ENCODE results near the gene ZFP36L2.

The ZFP36L2 gene

DNA sequence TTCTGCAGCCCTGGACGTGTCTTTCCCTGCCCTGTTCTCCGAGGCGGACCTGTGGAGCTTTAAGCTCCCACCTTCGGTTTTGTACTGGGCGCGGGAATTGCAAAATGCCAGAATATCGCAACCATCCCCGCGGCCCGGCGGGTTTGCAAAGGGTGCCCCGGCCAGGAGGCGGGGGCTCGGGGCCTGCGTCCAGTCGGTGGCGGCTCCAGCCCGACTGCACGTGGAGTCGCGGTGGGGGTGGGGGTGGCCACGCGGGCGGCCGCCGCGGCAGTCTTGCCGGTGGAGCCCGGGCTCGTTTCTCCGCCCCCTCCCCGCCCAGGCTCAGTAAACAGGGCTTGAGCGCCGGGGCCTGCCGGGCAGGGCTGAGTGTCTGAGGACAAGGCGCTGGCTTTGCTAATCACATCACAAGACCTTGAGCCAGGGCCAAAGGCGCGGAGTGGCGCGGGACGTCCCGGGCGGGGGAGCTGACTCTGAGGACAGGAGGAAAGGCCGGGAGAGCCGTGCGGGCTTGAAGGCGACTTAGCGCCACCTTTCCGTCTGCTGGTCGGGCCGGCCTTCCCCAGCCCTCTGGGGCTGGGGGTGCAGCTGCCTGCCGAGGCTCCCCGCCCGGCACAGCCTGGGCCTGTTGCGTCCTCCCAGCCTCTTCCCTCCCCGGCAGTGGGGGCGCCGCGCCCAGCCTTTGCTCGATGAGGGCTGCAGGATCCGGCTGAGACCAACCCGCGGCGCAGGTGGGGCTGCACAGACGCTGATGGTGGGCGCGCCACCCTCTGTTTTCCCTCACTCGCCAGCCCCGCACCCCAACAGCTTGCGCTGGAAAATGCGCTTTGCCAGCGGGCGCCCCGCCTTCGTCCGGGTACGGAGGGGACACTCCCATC is 786 bp upstream of the ZFP36L2 start (continued):
- TF ChIP-seq KLF7 (tag by site-specific recombination; IDR thresholded peaks at IDR 0.05; ENCODE audit: borderline replicate concordance) (no peak; the same call in 1 of the 2 replicates), ZNF544 (tag by site-specific recombination; IDR thresholded peaks at IDR 0.05) (no peak), KLF9 (tag by site-specific recombination; IDR thresholded peaks at IDR 0.05; ENCODE audit: low read depth) (peak; percentile 47), SP3 (tag by site-specific recombination; IDR thresholded peaks at IDR 0.05) (peak; percentile 70), GLI4 (tag by site-specific recombination; IDR thresholded peaks at IDR 0.05) (no peak), ZNF169 (tag by site-specific recombination; IDR thresholded peaks at IDR 0.05) (no peak), BCL11B (tag by site-specific recombination; IDR thresholded peaks at IDR 0.05; ENCODE audit: low read depth) (no peak), ZNF155 (tag by site-specific recombination; IDR thresholded peaks at IDR 0.05) (no peak), ZNF660 (tag by site-specific recombination; IDR thresholded peaks at IDR 0.05) (no peak; the same call in 1 of the 2 replicates), ZFP69B (tag by site-specific recombination; IDR thresholded peaks at IDR 0.05) (peak; percentile 22; the same call in 1 of the 2 replicates), ZNF426 (tag by site-specific recombination; IDR thresholded peaks at IDR 0.05) (no peak), ZNF747 (tag by site-specific recombination; IDR thresholded peaks at IDR 0.05) (no peak), REPIN1 (tag by site-specific recombination; IDR thresholded peaks at IDR 0.05; ENCODE audit: low read depth) (0 out of 2 replicates have a peak, but pooled peaks have one; percentile 54), ZIC2 (tag by site-specific recombination; IDR thresholded peaks at IDR 0.05) (peak; percentile 34; the same call in 1 of the 2 replicates), ZNF266 (tag by site-specific recombination; IDR thresholded peaks at IDR 0.05; ENCODE audit: low read depth) (no peak), ZBTB17 (tag by site-specific recombination; IDR thresholded peaks at IDR 0.05) (peak; percentile 50), ZNF610 (tag by site-specific recombination; IDR thresholded peaks at IDR 0.05; ENCODE audit: borderline replicate concordance) (no peak), YY2 (tag by site-specific recombination; IDR thresholded peaks at IDR 0.05) (0 out of 2 replicates have a peak, but pooled peaks have one; percentile 25), ZNF76 (tag by site-specific recombination; IDR thresholded peaks at IDR 0.05; ENCODE audit: borderline replicate concordance, low read depth) (0 out of 2 replicates have a peak, but pooled peaks have one; percentile 38), BCL11A (tag by site-specific recombination; IDR thresholded peaks at IDR 0.05; ENCODE audit: low read depth) (no peak), OSR2 (tag by site-specific recombination; IDR thresholded peaks at IDR 0.05) (no peak), ZNF140 (tag by site-specific recombination; IDR thresholded peaks at IDR 0.05) (no peak), MYNN (tag by site-specific recombination; IDR thresholded peaks at IDR 0.05; ENCODE audit: borderline replicate concordance) (no peak), ZNF19 (tag by site-specific recombination; IDR thresholded peaks at IDR 0.05; ENCODE audit: low read depth) (no peak)
- TF ChIP-seq, protein P1, sequence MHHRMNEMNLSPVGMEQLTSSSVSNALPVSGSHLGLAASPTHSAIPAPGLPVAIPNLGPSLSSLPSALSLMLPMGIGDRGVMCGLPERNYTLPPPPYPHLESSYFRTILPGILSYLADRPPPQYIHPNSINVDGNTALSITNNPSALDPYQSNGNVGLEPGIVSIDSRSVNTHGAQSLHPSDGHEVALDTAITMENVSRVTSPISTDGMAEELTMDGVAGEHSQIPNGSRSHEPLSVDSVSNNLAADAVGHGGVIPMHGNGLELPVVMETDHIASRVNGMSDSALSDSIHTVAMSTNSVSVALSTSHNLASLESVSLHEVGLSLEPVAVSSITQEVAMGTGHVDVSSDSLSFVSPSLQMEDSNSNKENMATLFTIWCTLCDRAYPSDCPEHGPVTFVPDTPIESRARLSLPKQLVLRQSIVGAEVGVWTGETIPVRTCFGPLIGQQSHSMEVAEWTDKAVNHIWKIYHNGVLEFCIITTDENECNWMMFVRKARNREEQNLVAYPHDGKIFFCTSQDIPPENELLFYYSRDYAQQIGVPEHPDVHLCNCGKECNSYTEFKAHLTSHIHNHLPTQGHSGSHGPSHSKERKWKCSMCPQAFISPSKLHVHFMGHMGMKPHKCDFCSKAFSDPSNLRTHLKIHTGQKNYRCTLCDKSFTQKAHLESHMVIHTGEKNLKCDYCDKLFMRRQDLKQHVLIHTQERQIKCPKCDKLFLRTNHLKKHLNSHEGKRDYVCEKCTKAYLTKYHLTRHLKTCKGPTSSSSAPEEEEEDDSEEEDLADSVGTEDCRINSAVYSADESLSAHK (tag by site-specific recombination; IDR thresholded peaks at IDR 0.05) = no peak
- TF ChIP-seq, protein P2, sequence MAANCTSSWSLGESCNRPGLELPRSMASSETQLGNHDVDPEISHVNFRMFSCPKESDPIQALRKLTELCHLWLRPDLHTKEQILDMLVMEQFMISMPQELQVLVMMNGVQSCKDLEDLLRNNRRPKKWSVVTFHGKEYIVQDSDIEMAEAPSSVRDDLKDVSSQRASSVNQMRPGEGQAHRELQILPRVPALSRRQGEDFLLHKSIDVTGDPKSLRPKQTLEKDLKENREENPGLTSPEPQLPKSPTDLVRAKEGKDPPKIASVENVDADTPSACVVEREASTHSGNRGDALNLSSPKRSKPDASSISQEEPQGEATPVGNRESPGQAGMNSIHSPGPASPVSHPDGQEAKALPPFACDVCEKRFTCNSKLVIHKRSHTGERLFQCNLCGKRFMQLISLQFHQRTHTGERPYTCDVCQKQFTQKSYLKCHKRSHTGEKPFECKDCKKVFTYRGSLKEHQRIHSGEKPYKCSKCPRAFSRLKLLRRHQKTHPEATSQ (tag by site-specific recombination; IDR thresholded peaks at IDR 0.05) = 0 out of 2 replicates have a peak, but pooled peaks have one; percentile 11
- TF ChIP-seq, protein P3, sequence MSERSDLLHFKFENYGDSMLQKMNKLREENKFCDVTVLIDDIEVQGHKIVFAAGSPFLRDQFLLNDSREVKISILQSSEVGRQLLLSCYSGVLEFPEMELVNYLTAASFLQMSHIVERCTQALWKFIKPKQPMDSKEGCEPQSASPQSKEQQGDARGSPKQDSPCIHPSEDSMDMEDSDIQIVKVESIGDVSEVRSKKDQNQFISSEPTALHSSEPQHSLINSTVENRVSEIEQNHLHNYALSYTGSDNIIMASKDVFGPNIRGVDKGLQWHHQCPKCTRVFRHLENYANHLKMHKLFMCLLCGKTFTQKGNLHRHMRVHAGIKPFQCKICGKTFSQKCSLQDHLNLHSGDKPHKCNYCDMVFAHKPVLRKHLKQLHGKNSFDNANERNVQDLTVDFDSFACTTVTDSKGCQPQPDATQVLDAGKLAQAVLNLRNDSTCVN (tag by site-specific recombination; optimal IDR thresholded peaks at IDR 0.05) = peak; percentile 60
- TF ChIP-seq, protein P4, sequence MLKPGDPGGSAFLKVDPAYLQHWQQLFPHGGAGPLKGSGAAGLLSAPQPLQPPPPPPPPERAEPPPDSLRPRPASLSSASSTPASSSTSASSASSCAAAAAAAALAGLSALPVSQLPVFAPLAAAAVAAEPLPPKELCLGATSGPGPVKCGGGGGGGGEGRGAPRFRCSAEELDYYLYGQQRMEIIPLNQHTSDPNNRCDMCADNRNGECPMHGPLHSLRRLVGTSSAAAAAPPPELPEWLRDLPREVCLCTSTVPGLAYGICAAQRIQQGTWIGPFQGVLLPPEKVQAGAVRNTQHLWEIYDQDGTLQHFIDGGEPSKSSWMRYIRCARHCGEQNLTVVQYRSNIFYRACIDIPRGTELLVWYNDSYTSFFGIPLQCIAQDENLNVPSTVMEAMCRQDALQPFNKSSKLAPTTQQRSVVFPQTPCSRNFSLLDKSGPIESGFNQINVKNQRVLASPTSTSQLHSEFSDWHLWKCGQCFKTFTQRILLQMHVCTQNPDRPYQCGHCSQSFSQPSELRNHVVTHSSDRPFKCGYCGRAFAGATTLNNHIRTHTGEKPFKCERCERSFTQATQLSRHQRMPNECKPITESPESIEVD (tag by site-specific recombination; IDR thresholded peaks at IDR 0.05) = no peak
- TF ChIP-seq, protein P5, sequence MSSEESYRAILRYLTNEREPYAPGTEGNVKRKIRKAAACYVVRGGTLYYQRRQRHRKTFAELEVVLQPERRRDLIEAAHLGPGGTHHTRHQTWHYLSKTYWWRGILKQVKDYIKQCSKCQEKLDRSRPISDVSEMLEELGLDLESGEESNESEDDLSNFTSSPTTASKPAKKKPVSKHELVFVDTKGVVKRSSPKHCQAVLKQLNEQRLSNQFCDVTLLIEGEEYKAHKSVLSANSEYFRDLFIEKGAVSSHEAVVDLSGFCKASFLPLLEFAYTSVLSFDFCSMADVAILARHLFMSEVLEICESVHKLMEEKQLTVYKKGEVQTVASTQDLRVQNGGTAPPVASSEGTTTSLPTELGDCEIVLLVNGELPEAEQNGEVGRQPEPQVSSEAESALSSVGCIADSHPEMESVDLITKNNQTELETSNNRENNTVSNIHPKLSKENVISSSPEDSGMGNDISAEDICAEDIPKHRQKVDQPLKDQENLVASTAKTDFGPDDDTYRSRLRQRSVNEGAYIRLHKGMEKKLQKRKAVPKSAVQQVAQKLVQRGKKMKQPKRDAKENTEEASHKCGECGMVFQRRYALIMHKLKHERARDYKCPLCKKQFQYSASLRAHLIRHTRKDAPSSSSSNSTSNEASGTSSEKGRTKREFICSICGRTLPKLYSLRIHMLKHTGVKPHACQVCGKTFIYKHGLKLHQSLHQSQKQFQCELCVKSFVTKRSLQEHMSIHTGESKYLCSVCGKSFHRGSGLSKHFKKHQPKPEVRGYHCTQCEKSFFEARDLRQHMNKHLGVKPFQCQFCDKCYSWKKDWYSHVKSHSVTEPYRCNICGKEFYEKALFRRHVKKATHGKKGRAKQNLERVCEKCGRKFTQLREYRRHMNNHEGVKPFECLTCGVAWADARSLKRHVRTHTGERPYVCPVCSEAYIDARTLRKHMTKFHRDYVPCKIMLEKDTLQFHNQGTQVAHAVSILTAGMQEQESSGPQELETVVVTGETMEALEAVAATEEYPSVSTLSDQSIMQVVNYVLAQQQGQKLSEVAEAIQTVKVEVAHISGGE (tag by site-specific recombination; conservative IDR thresholded peaks at IDR 0.05; ENCODE audit: low read depth) = 0 out of 2 replicates have a peak, but pooled peaks have one; percentile 4
